ENCODE measurements around the gene ATXN7. TPM values are rescaled to one million over a fixed set of nuclear protein-coding genes. Genes with fewer than 3 reads are reported as not detected.
A peak's percentile ranks its signal among the peaks of the same experiment; 100 is the strongest.

ATXN7 gene
- total RNA-seq, 1 donor from 2014 or later = 46.7 TPM

DNA sequence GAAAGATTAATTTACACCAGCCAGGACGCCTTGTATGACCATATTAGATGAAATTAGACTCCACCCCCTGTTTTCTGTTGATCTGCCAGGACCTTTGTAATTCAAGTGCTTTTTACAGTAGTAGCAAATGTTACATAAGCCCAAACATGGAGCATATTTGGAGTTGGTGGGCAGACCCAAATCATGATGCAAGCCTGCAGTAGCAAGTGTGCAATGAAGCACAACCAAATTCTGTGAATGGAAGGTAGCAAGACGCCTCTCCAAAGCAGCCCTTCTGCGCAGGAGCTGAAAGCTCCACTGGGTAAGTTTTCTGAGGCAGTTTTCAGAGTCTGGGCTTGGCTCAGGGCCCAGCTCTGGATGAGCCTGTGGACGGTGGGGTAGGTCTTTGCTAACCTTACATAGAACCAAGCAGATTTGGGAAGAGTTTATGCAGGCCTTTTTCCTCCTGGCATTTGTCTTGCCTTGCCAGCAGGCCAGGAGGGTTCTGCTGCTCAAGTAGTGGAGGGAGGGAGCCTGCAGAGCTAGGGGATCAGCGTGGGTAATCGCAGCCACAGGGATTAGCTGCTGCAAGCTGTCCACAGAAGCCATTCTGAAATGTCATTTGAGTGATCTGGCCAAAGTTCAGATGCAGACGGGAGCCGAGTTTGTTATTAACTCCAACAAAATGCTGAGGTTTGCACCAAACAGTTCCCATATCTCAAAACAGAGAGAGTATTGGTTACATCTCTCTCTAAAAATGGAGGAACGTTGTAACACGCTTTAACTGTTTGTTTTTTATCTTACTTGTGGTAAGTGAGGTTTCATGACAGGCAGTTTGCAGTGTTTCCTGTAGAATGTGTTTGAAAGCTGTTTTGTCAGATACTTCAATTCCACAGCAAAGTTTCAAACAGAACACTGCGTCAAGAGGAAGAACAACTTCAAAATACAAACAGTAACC, 104.3 kb downstream of the ATXN7 start:
- ChIA-PET CTCF (interaction anchor here (0.8 kb wide), 1 partner anchor 40 kb away, joined by 3 read pairs; no protein-coding TSS in a partner anchor), POLR2A (no interaction called here)
- H3K27ac Mint-ChIP-seq = peak overlapping the region; percentile 38
- no peak for TF ChIP-seq CTCF (IDR thresholded peaks at IDR 0.05)
- DNase-seq (no peak), ATAC-seq (ENCODE audit: low read depth) (peak; percentile 71)
- intact Hi-C loops (cut with micrococcal nuclease) = loop anchor here (2.0 kb wide), 1 partner anchor 15 kb away; no protein-coding TSS in a partner anchor
- H3K4me1 Mint-ChIP-seq = peaks cover 48% of the 10 kb centered on the region
- H3K4me3 Mint-ChIP-seq = peak overlapping the region; percentile 51
- H3K9me3 Mint-ChIP-seq = no peaks in the 10 kb centered on the region
- H3K36me3 Mint-ChIP-seq (ENCODE audit: low read depth) = peaks cover 11% of the 10 kb centered on the region
- no peaks in the 10 kb centered on the region for H3K27me3 Mint-ChIP-seq

GRCh38 chr3:63968612-63969350, 105.1 kb downstream of the ATXN7 start:
- Mint-ChIP-seq H3K4me3 (peak overlapping the region; percentile 51), H3K9me3 (no peaks in the 10 kb centered on the region), H3K36me3 (ENCODE audit: low read depth) (peaks cover 19% of the 10 kb centered on the region), H3K27me3 (no peaks in the 10 kb centered on the region), H3K4me1 (peaks cover 48% of the 10 kb centered on the region), H3K27ac (peak overlapping the region; percentile 38)
- CTCF ChIA-PET = no interaction called here
- POLR2A ChIA-PET = no interaction called here
- intact Hi-C loops (cut with micrococcal nuclease) = loop anchor here (2.0 kb wide), 1 partner anchor 14 kb away; no protein-coding TSS in a partner anchor
- ATAC-seq (ENCODE audit: low read depth) (no peak), DNase-seq (no peak)
- TF ChIP-seq CTCF (IDR thresholded peaks at IDR 0.05) = no peak

DNA sequence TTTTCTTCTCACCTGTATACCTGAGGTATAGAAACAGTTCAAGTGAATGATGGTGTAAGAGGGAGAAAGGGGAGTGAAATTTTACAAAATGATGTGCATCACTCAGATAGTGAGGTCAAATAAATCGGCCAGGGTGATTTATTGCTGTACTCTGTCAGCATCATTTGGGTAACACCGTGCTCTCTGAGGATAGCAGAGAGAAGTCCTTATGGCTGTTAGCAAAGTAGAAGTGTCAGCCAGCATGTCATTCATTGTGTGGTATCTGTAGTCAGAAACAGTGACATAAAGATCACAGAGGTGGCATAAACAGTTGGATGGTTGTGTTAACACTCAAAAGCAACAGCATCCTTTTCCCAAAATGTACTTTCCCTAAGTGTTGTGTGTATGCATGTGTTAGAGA, 106.2 kb downstream of the ATXN7 start:
- H3K4me1 Mint-ChIP-seq = peaks cover 48% of the 10 kb centered on the region
- no peak for TF ChIP-seq CTCF (IDR thresholded peaks at IDR 0.05)
- peaks cover 25% of the 10 kb centered on the region for H3K36me3 Mint-ChIP-seq (ENCODE audit: low read depth)
- no peak overlapping the region for H3K4me3 Mint-ChIP-seq
- ATAC-seq (ENCODE audit: low read depth) = no peak
- intact Hi-C loops (cut with micrococcal nuclease) = loop anchor here (2.0 kb wide), 1 partner anchor 13 kb away; no protein-coding TSS in a partner anchor
- H3K27ac Mint-ChIP-seq = no peak overlapping the region
- H3K9me3 Mint-ChIP-seq = no peaks in the 10 kb centered on the region
- no peak for DNase-seq
- CTCF ChIA-PET = no interaction called here
- POLR2A ChIA-PET = no interaction called here
- H3K27me3 Mint-ChIP-seq = no peaks in the 10 kb centered on the region

DNA sequence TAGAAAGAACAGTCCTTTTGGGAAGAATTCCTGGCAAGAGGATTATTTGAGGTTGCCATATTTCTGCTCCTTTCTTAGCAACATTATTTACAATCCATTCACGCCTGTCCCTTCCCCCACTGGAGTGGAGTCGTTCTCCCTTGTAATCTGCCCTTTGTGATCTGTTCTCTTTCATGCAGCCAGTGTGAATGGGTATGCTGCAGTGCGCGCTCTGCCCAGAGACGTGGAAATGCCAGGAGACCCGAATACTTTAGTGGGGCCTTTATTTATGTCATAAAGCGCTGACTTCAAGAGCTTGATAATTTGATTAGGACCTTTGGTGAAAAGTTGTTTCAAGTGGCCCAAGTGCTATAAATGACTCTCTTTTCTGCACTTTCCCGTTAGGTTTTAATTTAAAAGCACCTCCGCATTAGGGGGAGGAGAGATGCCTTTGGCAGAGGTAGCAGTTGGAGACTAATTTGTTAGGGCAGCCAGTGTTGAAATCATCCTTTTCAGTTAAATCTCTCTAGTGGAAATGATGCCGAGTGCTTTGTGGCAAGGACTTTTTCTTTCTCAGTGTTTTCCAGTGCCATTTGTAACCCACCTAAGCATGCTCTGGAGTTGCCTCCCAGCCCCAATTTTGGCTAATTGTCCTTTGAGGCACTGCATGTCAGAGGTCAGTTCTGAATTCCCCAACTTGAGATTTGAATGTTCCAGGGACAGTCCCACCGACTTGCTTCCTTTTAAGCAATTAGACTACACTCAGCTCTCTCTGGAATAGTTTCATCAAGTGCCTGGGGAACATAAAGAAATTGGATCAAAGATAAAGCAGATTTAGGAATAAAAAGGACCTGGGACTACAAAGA, 107.2 kb downstream of the ATXN7 start:
- no peak for TF ChIP-seq CTCF (IDR thresholded peaks at IDR 0.05)
- ATAC-seq (ENCODE audit: low read depth) (no peak), DNase-seq (no peak)
- H3K36me3 Mint-ChIP-seq (ENCODE audit: low read depth) = peaks cover 25% of the 10 kb centered on the region
- H3K9me3 Mint-ChIP-seq = no peaks in the 10 kb centered on the region
- H3K4me1 Mint-ChIP-seq = peaks cover 48% of the 10 kb centered on the region
- no peaks in the 10 kb centered on the region for H3K27me3 Mint-ChIP-seq
- H3K27ac Mint-ChIP-seq = no peak overlapping the region
- ChIA-PET CTCF (no interaction called here), POLR2A (no interaction called here)
- H3K4me3 Mint-ChIP-seq = peak overlapping the region; percentile 5
- intact Hi-C loops (cut with micrococcal nuclease) = no loop called here
